GM13976 (cell line): ENCODE results near the gene MLYCD.
"Not testable (repeated sequence)": the region's sequence is repeated elsewhere in the genome, so short reads cannot be mapped to it uniquely, and the experiment has no call there.

Experiments used
- DNase-seq: peaks from one replicate; pipeline ENCODE4 v3.0.0; 2012; ENCODE audit warnings: low spot score
- in situ Hi-C: fragments of 300-500 bp; cut with MboI; formaldehyde crosslinking; loops from one replicate; pipeline ENCODE4 v1.12.0; 2022; ENCODE audit warnings: low sequenced_read_pairs, mixed read lengths, inconsistent platforms; ENCODE audit not compliant: unreplicated experiment
- TF ChIP-seq, protein P1 (sequence below): IDR thresholded peaks from 2 replicates; pipeline ENCODE4 v1.5.1; 2012; ENCODE audit warnings: borderline replicate concordance, mild to moderate bottlenecking; ENCODE audit not compliant: insufficient read depth; ENCODE audit errors: extremely low read depth, missing control alignments, control extremely low read depth

The MLYCD gene

DNA sequence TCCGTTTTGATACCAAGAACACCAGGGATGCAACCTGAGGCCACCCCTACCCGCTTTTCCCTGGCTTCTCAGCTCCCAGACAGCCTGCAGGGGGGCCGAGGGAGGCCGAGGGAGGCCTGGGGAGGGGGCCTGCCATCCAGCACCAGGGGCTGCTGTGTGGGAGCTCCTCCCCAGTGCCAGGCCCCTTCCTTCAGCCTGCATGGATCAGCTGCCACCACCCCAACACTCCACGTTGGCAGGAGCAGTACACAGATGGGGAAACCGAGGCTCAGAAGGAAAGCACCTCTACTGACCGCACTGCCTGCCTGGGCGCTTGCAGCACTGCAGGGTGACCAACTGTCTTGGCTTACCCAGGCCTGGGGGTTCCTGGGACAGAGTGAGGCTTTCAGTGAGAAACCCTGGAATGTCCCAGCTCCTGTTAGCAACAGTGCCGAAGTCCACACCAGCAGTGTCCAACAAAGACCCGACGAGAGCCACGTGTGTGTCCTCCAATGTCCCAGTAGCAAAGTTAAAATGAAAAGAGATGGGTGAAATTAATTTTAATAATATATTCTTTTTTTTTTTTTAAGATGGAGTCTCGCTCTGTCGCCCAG lies 48.8 kb downstream of the MLYCD start:
- in situ Hi-C loops, result no loop called here
- TF ChIP-seq, protein P1, sequence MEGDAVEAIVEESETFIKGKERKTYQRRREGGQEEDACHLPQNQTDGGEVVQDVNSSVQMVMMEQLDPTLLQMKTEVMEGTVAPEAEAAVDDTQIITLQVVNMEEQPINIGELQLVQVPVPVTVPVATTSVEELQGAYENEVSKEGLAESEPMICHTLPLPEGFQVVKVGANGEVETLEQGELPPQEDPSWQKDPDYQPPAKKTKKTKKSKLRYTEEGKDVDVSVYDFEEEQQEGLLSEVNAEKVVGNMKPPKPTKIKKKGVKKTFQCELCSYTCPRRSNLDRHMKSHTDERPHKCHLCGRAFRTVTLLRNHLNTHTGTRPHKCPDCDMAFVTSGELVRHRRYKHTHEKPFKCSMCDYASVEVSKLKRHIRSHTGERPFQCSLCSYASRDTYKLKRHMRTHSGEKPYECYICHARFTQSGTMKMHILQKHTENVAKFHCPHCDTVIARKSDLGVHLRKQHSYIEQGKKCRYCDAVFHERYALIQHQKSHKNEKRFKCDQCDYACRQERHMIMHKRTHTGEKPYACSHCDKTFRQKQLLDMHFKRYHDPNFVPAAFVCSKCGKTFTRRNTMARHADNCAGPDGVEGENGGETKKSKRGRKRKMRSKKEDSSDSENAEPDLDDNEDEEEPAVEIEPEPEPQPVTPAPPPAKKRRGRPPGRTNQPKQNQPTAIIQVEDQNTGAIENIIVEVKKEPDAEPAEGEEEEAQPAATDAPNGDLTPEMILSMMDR, result no peak
- no peak for DNase-seq

DNA sequence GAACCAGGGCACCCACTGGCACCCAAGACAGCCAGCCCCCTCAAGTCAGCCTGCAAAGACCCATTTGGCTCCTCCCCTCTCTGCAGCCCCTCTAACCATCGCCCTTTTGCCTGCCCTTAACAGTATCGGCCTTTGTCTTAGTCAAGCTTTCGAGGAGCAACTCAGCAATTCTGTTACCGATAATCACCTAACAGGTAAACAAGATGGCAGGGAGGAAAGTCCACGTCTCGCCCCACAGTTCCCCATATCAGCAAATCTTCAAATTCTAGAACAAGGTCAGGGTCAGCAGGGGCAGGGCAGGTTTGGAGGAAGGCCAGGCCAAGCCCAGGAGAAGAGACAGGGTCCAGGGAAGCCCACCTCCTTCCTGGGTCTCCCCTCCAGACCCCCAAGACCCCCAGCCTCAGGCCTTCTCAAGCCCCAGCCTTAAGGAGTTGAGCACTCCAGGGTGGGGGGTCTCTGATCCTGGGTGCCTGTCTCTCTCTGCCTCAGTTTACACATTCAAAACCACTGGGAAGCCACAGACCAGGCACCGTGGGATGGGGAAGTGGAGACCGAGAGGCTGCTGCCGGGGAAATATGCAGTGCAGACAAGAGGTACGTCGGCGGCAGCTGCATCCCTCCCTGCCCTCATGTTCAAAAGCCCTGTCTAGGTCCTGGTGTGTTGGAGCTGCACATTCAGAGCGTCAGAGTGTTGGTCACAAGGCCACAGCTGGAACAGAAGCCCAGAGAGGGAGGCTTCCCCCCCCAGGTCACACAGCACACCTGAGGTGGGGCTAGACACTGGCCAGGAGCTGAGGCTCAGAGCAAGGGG lies 50.2 kb downstream of the MLYCD start:
- in situ Hi-C loops, result no loop called here
- no peak for DNase-seq
- TF ChIP-seq, protein P1, result no peak

DNA sequence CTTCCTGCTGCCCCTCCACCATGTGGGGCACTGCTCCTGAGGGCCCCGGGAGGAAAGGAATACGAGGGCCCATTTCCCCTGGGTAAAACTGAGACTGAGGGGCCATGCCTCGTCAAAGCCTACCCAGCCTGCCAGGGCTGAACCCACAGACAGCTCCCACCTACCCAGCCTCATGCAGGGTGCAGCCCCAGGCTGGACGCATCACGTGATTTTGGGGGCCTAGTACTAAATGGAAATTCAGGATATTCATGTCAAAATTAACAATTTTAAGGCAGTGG lies 50.7 kb downstream of the MLYCD start:
- in situ Hi-C loops, result loop anchor here (25.0 kb wide), 2 partner anchors 113 to 538 kb away; no protein-coding TSS in a partner anchor
- TF ChIP-seq, protein P1, result no peak
- no peak for DNase-seq

DNA sequence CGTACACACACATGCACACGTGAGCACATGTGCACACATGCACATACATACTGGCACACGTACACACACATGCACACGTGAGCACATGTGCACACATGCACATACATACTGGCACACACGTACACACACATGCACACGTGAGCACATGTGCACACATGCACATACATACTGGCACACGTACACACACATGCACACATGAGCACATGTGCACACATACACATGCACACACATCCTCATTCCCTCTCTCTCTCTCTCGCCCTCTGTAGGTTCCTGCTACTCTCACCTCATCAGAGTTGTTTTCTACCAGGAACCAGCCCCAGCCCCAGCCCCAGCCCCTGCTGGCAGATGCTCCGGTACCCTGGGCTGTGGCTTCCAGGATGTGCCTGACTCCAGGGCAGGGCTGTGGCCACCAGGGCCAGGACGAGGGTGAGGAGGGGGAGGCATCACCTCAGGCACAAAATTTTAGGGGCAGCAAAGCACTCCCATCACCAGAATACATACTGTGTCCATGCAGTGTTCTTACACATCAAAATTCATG lies 52.0 kb downstream of the MLYCD start:
- in situ Hi-C loops, result loop anchor here (25.0 kb wide), 2 partner anchors 111 to 536 kb away; no protein-coding TSS in a partner anchor
- not testable (repeated sequence) for DNase-seq

DNA sequence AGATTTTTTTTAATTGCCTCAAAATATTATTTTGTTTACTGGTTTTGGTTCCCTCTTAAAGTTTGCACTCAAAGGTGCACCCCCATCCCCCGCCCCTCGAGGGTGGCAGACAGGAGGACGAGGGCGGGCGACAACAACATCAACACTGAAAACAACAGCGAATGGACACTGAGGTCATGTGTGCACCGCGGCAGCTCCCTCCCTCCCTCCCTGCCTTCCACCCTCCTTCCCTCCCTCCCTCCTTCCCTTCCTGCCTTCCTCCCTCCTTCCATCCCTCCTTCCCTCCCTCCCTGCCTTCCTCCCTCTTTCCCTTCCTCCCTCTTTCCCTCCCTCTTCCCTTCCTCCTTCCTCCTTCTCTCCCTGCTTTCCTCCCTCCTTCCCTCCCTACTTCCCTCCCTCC lies 52.6 kb downstream of the MLYCD start:
- no peak for DNase-seq
- TF ChIP-seq, protein P1, result no peak
- in situ Hi-C loops, result loop anchor here (25.0 kb wide), 2 partner anchors 111 to 536 kb away; no protein-coding TSS in a partner anchor

DNA sequence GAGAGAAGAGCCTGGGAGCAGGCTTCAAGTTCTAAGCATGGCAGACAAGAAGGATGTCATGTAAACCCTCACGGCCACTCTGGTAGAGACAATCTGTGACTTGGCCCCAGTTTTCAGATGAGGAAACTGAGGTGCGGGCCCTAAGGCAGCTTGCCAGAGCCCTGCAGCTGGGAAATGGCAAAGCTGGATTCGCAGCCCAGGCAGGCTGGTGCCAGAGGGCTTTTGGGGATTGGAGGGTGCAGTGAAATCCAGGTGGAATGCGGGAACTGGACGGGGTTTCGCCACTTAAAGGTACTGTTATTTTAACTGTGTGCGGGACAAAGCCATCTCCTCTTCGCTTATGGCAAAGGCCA lies 53.6 kb downstream of the MLYCD start:
- DNase-seq, result no peak
- in situ Hi-C loops, result loop anchor here (25.0 kb wide), 2 partner anchors 110 to 535 kb away; no protein-coding TSS in a partner anchor
- TF ChIP-seq, protein P1, result no peak
